Activated naive CD8-positive, alpha-beta T cell treated with anti-CD3 and anti-CD28 coated beads, Interleukin-2, amount 10 ng/mL, durations not matched to agents 7 days and 5 days (primary cell): Measurements from ENCODE around the gene FAM124B. TPM values are rescaled to one million over a fixed set of nuclear protein-coding genes. Genes with fewer than 3 reads are reported as not detected.
"Not testable (repeated sequence)": the region's sequence is repeated elsewhere in the genome, so short reads cannot be mapped to it uniquely, and the experiment has no call there.

Experiments used
- ATAC-seq: fragments of 150-1000 bp; cut with Tn5 transposase; one replicate; pipeline ENCODE4 v1.10.0; 2021; ENCODE audit warnings: low read depth, moderate library complexity
- POLR2A ChIA-PET: fragments of 350-600 bp; sonication (Branson Sonifier 250); formaldehyde crosslinking; loops from one replicate; lab custom pipeline; 2021; ENCODE audit warnings: antibody characterized with exemption; lab: Charles Lee
- DNase-seq: peaks from one replicate; pipeline ENCODE4 v3.0.0; 2021
- H3K27ac Mint-ChIP-seq: one replicate; pipeline ENCODE4 v1.8.0; 2022; ENCODE audit warnings: mild to moderate bottlenecking, mixed read lengths
- H3K27me3 Mint-ChIP-seq: one replicate; pipeline ENCODE4 v1.8.0; 2022; ENCODE audit warnings: mild to moderate bottlenecking, moderate library complexity, mixed read lengths
- H3K36me3 Mint-ChIP-seq: one replicate; pipeline ENCODE4 v1.8.0; 2021; ENCODE audit warnings: mild to moderate bottlenecking, mixed read lengths
- H3K4me1 Mint-ChIP-seq: one replicate; pipeline ENCODE4 v1.8.0; 2021; ENCODE audit warnings: mixed read lengths
- H3K4me3 Mint-ChIP-seq: one replicate; pipeline ENCODE4 v1.8.0; 2022; ENCODE audit warnings: mild to moderate bottlenecking, moderate library complexity, mixed read lengths
- H3K9me3 Mint-ChIP-seq: one replicate; pipeline ENCODE4 v1.8.0; 2021; ENCODE audit warnings: mixed read lengths
- total RNA-seq, 2 experiments: library from RNA; stranded (reverse); gene quantifications; one replicate each; pipeline ENCODE4 v1.2.3, GENCODE V29; 2021

FAM124B gene
- total RNA-seq, 2 experiments from 2014 or later = 0.17 to 0.34 TPM

- Mint-ChIP-seq H3K9me3 (no peaks in the 10 kb centered on the region), H3K4me1 (no peaks in the 10 kb centered on the region), H3K36me3 (no peaks in the 10 kb centered on the region), H3K4me3 (no peak overlapping the region), H3K27me3 (peaks cover 3% of the 10 kb centered on the region), H3K27ac (no peak overlapping the region)
- DNase-seq (no peak), ATAC-seq (no peak)
- POLR2A ChIA-PET = no interaction called here
Observed at GRCh38 chr2:224386876-224387275, 15.0 kb downstream of the FAM124B start.

- H3K27ac Mint-ChIP-seq = no peak overlapping the region
- H3K36me3 Mint-ChIP-seq = no peaks in the 10 kb centered on the region
- no peak for ATAC-seq
- H3K4me1 Mint-ChIP-seq = no peaks in the 10 kb centered on the region
- peaks cover 8% of the 10 kb centered on the region for H3K27me3 Mint-ChIP-seq
- POLR2A ChIA-PET = no interaction called here
- H3K9me3 Mint-ChIP-seq = no peaks in the 10 kb centered on the region
- no peak for DNase-seq
- no peak overlapping the region for H3K4me3 Mint-ChIP-seq
Observed at GRCh38 chr2:224382973-224383555, 18.8 kb downstream of the FAM124B start.

GRCh38 chr2:224382280-224382647 is 19.6 kb downstream of the FAM124B start:
- H3K27ac Mint-ChIP-seq, H3K4me3 Mint-ChIP-seq, H3K9me3 Mint-ChIP-seq, H3K36me3 Mint-ChIP-seq, H3K4me1 Mint-ChIP-seq, ATAC-seq, H3K27me3 Mint-ChIP-seq, DNase-seq, POLR2A ChIA-PET: not testable (repeated sequence)

- Mint-ChIP-seq H3K9me3 (no peaks in the 10 kb centered on the region), H3K27me3 (peaks cover 5% of the 10 kb centered on the region), H3K36me3 (no peaks in the 10 kb centered on the region), H3K27ac (no peak overlapping the region), H3K4me3 (no peak overlapping the region), H3K4me1 (peaks cover 2% of the 10 kb centered on the region)
- ATAC-seq = no peak
- no peak for DNase-seq
- POLR2A ChIA-PET = no interaction called here
Observed at GRCh38 chr2:224381521-224382279, 20.2 kb downstream of the FAM124B start.

GRCh38 chr2:224379986-224380385 is 21.9 kb downstream of the FAM124B start:
- no peak overlapping the region for H3K4me3 Mint-ChIP-seq
- peaks cover 2% of the 10 kb centered on the region for H3K4me1 Mint-ChIP-seq
- no peak overlapping the region for H3K27ac Mint-ChIP-seq
- DNase-seq (no peak), ATAC-seq (no peak)
- no peaks in the 10 kb centered on the region for H3K36me3 Mint-ChIP-seq
- H3K27me3 Mint-ChIP-seq = peaks cover 5% of the 10 kb centered on the region
- no peaks in the 10 kb centered on the region for H3K9me3 Mint-ChIP-seq
- POLR2A ChIA-PET = no interaction called here

GRCh38 chr2:224379172-224379571 is 22.7 kb downstream of the FAM124B start:
- no peaks in the 10 kb centered on the region for H3K36me3 Mint-ChIP-seq
- peaks cover 2% of the 10 kb centered on the region for H3K4me1 Mint-ChIP-seq
- H3K27ac Mint-ChIP-seq = no peak overlapping the region
- no peak overlapping the region for H3K4me3 Mint-ChIP-seq
- ATAC-seq (no peak), DNase-seq (no peak)
- H3K9me3 Mint-ChIP-seq = no peaks in the 10 kb centered on the region
- POLR2A ChIA-PET = no interaction called here
- H3K27me3 Mint-ChIP-seq = peaks cover 5% of the 10 kb centered on the region

GRCh38 chr2:224378701-224379097 is 23.2 kb downstream of the FAM124B start:
- Mint-ChIP-seq H3K4me3 (no peak overlapping the region), H3K4me1 (peaks cover 2% of the 10 kb centered on the region), H3K9me3 (no peaks in the 10 kb centered on the region), H3K36me3 (no peaks in the 10 kb centered on the region), H3K27ac (no peak overlapping the region), H3K27me3 (peaks cover 5% of the 10 kb centered on the region)
- POLR2A ChIA-PET = no interaction called here
- ATAC-seq = no peak
- DNase-seq = no peak

- Mint-ChIP-seq H3K9me3 (no peaks in the 10 kb centered on the region), H3K27ac (no peak overlapping the region), H3K27me3 (peaks cover 5% of the 10 kb centered on the region), H3K4me3 (no peak overlapping the region), H3K36me3 (no peaks in the 10 kb centered on the region), H3K4me1 (peaks cover 2% of the 10 kb centered on the region)
- POLR2A ChIA-PET = no interaction called here
- ATAC-seq (no peak), DNase-seq (no peak)
Observed at GRCh38 chr2:224377751-224378700, 23.9 kb downstream of the FAM124B start.

- DNase-seq (no peak), ATAC-seq (no peak)
- Mint-ChIP-seq H3K36me3 (no peaks in the 10 kb centered on the region), H3K4me1 (peaks cover 2% of the 10 kb centered on the region), H3K27me3 (no peaks in the 10 kb centered on the region), H3K9me3 (no peaks in the 10 kb centered on the region), H3K4me3 (no peak overlapping the region), H3K27ac (no peak overlapping the region)
- POLR2A ChIA-PET = no interaction called here
Observed at GRCh38 chr2:224372641-224373040, 29.3 kb downstream of the FAM124B start.

GRCh38 chr2:224369028-224369632 is 32.8 kb downstream of the FAM124B start:
- no peak overlapping the region for H3K4me3 Mint-ChIP-seq
- POLR2A ChIA-PET = no interaction called here
- H3K27me3 Mint-ChIP-seq = no peaks in the 10 kb centered on the region
- H3K27ac Mint-ChIP-seq = no peak overlapping the region
- H3K36me3 Mint-ChIP-seq = no peaks in the 10 kb centered on the region
- ATAC-seq = peak; percentile 39
- H3K4me1 Mint-ChIP-seq = no peaks in the 10 kb centered on the region
- no peaks in the 10 kb centered on the region for H3K9me3 Mint-ChIP-seq
- no peak for DNase-seq

GRCh38 chr2:224366267-224366844 is 35.6 kb downstream of the FAM124B start:
- no peak for ATAC-seq
- no peaks in the 10 kb centered on the region for H3K4me1 Mint-ChIP-seq
- H3K4me3 Mint-ChIP-seq = no peak overlapping the region
- H3K27me3 Mint-ChIP-seq = peaks cover 3% of the 10 kb centered on the region
- H3K27ac Mint-ChIP-seq = no peak overlapping the region
- H3K9me3 Mint-ChIP-seq = no peaks in the 10 kb centered on the region
- no peak for DNase-seq
- no peaks in the 10 kb centered on the region for H3K36me3 Mint-ChIP-seq
- POLR2A ChIA-PET = no interaction called here

GRCh38 chr2:224365331-224365730 is 36.6 kb downstream of the FAM124B start:
- POLR2A ChIA-PET = no interaction called here
- Mint-ChIP-seq H3K36me3 (no peaks in the 10 kb centered on the region), H3K27me3 (peaks cover 3% of the 10 kb centered on the region), H3K27ac (no peak overlapping the region), H3K4me3 (no peak overlapping the region), H3K4me1 (no peaks in the 10 kb centered on the region), H3K9me3 (no peaks in the 10 kb centered on the region)
- ATAC-seq (no peak), DNase-seq (no peak)

GRCh38 chr2:224363281-224363680 is 38.6 kb downstream of the FAM124B start:
- DNase-seq (no peak), ATAC-seq (no peak)
- Mint-ChIP-seq H3K27me3 (peaks cover 5% of the 10 kb centered on the region), H3K4me1 (no peaks in the 10 kb centered on the region), H3K9me3 (no peaks in the 10 kb centered on the region), H3K36me3 (no peaks in the 10 kb centered on the region), H3K27ac (no peak overlapping the region), H3K4me3 (no peak overlapping the region)
- POLR2A ChIA-PET = no interaction called here
